Panc1 (cell line): ENCODE data around the gene MAG. TPM values are rescaled to one million over a fixed set of nuclear protein-coding genes. Genes with fewer than 3 reads are reported as not detected.

Source experiments
- ATAC-seq: fragments of 200-7000 bp; cut with Tn5 transposase; 2 replicates; pipeline ENCODE4 v1.9.1; 2020; ENCODE audit warnings: mild to moderate bottlenecking, moderate library complexity
- BruUV-seq: library from RNA; stranded (reverse); fragments of 400-500 nt; replicated peaks from 2 replicates; lab custom pipeline; 2021; lab: Mats Ljungman, UMichigan
- CTCF ChIA-PET: fragments of 300-600 bp; sonication (Branson Sonifier 250); formaldehyde crosslinking; loops from one replicate; lab custom pipeline; 2022; ENCODE audit warnings: antibody characterized with exemption; lab: Charles Lee
- POLR2A ChIA-PET: fragments of 300-600 bp; sonication (Branson Sonifier 250); formaldehyde crosslinking; loops from one replicate; lab custom pipeline; 2022; ENCODE audit warnings: antibody characterized with exemption; lab: Charles Lee
- DNase-seq: peaks from one replicate; pipeline ENCODE4 v3.0.0-alpha.2; 2010; ENCODE audit warnings: low read depth, low spot score
- H3K27ac ChIP-seq: 2 replicates; pipeline ENCODE4 v1.5.1; 2011; ENCODE audit warnings: mild to moderate bottlenecking, low read length, inconsistent platforms
- H3K27me3 ChIP-seq: fragments of 200-500 bp; sonication (Bioruptor generic); 2 replicates; pipeline ENCODE4 v1.6.0; 2014; ENCODE audit warnings: low read length, inconsistent platforms; ENCODE audit not compliant: control insufficient read depth, insufficient read depth
- H3K36me3 ChIP-seq: fragments of 200-500 bp; sonication (Bioruptor generic); 2 replicates; pipeline ENCODE4 v1.5.1; 2014; ENCODE audit warnings: inconsistent platforms, mild to moderate bottlenecking, low read length, moderate library complexity; ENCODE audit not compliant: control insufficient read depth, insufficient read depth
- H3K4me1 ChIP-seq: 2 replicates; pipeline ENCODE4 v1.5.1; 2011; ENCODE audit warnings: inconsistent platforms, mild to moderate bottlenecking, low read length, moderate library complexity; ENCODE audit not compliant: control insufficient read depth, insufficient read depth
- H3K4me3 ChIP-seq, 2 experiments: 2 replicates each; pipeline ENCODE4 v1.5.1; 2011 to 2012; ENCODE audit warnings: low read depth in 2 of 2, low read length in 2 of 2, mild to moderate bottlenecking in 2 of 2, inconsistent platforms in 1 of 2, moderate library complexity in 1 of 2
- H3K9me3 ChIP-seq: fragments of 200-500 bp; sonication (Bioruptor generic); 2 replicates; pipeline ENCODE4 v1.5.1; 2014; ENCODE audit warnings: low read depth, mild to moderate bottlenecking, inconsistent platforms, low read length, moderate library complexity; ENCODE audit not compliant: control insufficient read depth, insufficient read depth
- POLR2AphosphoS5 ChIP-seq: IDR thresholded peaks from 2 replicates; pipeline ENCODE4 v1.6.1; 2012; ENCODE audit warnings: mild to moderate bottlenecking, low read depth, low read length, moderate library complexity
- REST ChIP-seq, 2 experiments: IDR thresholded peaks; 2 replicates each; pipeline ENCODE4 v1.6.1; 2011 to 2012; ENCODE audit warnings: low read depth in 2 of 2, control low read depth in 1 of 2, low read length in 1 of 2, mild to moderate bottlenecking in 1 of 2, moderate library complexity in 1 of 2; ENCODE audit not compliant: insufficient read depth in 1 of 2
- SIN3A ChIP-seq: IDR thresholded peaks from 2 replicates; pipeline ENCODE4 v1.6.1; 2012; ENCODE audit warnings: low read depth, mild to moderate bottlenecking, low read length, moderate library complexity, borderline replicate concordance; ENCODE audit not compliant: insufficient read depth
- TCF7L2 ChIP-seq: IDR thresholded peaks from 2 replicates; pipeline ENCODE4 v1.6.1; 2011; ENCODE audit warnings: mild to moderate bottlenecking, low read depth, low read length, inconsistent platforms
- in situ Hi-C: cut with HindIII; loops from 2 replicates; pipeline ENCODE4 v1.10.0; 2016; ENCODE audit warnings: low sequenced_read_pairs, low pct_unique_long_range_greater_than_20kb
- intact Hi-C: fragments of 100-400 bp; cut with micrococcal nuclease; formaldehyde crosslinking; loops from one replicate; pipeline ENCODE4 v1.10.0; 2022; ENCODE audit not compliant: unreplicated experiment
- total RNA-seq: library from RNA; stranded (reverse); gene quantifications from one replicate; pipeline ENCODE4 v1.2.1, GENCODE V29; 2021; ENCODE audit not compliant: unreplicated experiment
- TF ChIP-seq, protein P1 (sequence below): fragments of 450-650 bp; IDR thresholded peaks from 2 replicates; pipeline ENCODE4 v1.5.1; 2017; ENCODE audit warnings: mild to moderate bottlenecking

MAG gene
- total RNA-seq, 1 experiment from 2014 or later, result not detected

DNA sequence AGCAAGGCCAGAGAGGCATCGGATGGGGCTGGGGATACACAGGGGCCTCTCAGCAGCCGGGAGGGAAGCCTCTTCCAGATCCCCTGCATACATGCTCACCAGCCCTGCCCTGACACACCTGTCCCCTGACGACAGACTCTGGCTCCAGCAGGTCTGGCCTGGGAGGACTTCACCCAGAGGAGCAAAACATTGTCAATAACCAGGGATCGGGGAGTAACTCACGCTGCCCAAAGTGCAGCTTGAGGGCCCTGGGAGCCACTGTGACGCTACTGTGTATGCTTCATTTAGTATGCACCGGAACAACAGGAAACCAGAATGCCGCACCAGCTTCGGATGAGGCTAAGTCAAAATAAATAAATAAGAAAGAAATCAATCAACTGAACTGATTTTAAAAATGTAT, 24.6 kb downstream of the MAG start:
- ATAC-seq (no peak), DNase-seq (no peak)
- intact Hi-C loops, result no loop called here
- Histone ChIP-seq H3K9me3 (no peaks in the 10 kb centered on the region), H3K4me3 (no peak overlapping the region), H3K27ac (no peak overlapping the region), H3K27me3 (no peaks in the 10 kb centered on the region), H3K36me3 (no peaks in the 10 kb centered on the region), H3K4me1 (no peaks in the 10 kb centered on the region; the same call in 1 of the 2 replicates)
- POLR2A ChIA-PET, result no interaction called here
- CTCF ChIA-PET, result no interaction called here
- TF ChIP-seq SIN3A (no peak), TCF7L2 (no peak), POLR2AphosphoS5 (no peak), REST (IDR thresholded peaks at IDR 0.05; ENCODE audit: insufficient read depth in 1 of 2, low read depth in 2 of 2, low read length in 1 of 2) (no peak)
- TF ChIP-seq, protein P1, sequence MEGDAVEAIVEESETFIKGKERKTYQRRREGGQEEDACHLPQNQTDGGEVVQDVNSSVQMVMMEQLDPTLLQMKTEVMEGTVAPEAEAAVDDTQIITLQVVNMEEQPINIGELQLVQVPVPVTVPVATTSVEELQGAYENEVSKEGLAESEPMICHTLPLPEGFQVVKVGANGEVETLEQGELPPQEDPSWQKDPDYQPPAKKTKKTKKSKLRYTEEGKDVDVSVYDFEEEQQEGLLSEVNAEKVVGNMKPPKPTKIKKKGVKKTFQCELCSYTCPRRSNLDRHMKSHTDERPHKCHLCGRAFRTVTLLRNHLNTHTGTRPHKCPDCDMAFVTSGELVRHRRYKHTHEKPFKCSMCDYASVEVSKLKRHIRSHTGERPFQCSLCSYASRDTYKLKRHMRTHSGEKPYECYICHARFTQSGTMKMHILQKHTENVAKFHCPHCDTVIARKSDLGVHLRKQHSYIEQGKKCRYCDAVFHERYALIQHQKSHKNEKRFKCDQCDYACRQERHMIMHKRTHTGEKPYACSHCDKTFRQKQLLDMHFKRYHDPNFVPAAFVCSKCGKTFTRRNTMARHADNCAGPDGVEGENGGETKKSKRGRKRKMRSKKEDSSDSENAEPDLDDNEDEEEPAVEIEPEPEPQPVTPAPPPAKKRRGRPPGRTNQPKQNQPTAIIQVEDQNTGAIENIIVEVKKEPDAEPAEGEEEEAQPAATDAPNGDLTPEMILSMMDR, result no peak
- in situ Hi-C loops, result no loop called here
- BruUV-seq, result no TSS peak

DNA sequence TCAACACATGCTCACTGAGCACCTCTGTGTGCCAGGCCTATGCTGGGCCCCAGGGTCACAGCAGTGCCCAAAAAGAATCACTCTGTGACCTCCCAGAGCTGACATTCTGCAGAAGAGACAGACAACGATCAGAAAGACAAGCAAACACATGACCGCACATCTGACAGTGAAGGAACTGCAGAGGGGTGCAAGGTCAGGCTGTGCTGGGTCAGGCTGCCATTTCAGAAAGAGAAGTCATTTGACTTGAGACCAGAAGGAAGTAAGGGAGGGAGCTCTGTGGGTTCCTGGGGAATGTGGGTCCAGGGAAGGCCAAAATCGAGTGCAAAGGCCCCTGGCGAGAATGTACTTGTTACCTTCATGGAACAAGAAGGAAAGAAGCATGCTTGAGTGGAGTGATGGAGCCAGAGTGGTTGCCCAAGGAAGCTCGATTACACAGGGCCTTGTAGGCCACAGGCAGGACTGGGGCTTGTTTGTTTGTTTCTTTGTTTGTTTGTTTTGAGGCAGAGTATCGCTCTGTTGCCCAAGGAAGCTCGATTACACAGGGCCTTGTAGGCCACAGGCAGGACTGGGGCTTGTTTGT, 25.6 kb downstream of the MAG start:
- DNase-seq (no peak), ATAC-seq (peak; percentile 29; the same call in 1 of the 2 replicates)
- no peak overlapping the region for H3K27ac ChIP-seq
- CTCF ChIA-PET, result no interaction called here
- TF ChIP-seq REST (IDR thresholded peaks at IDR 0.05; ENCODE audit: insufficient read depth in 1 of 2, low read depth in 2 of 2, low read length in 1 of 2) (no peak), POLR2AphosphoS5 (no peak), SIN3A (no peak), TCF7L2 (no peak)
- TF ChIP-seq, protein P1, result no peak
- H3K4me3 ChIP-seq, result no peak overlapping the region
- intact Hi-C loops (no loop called here), in situ Hi-C loops (no loop called here)
- POLR2A ChIA-PET, result no interaction called here
- no peaks in the 10 kb centered on the region for H3K9me3 ChIP-seq
- H3K4me1 ChIP-seq, result no peaks in the 10 kb centered on the region; the same call in 1 of the 2 replicates
- no TSS peak for BruUV-seq
- H3K27me3 ChIP-seq, result no peaks in the 10 kb centered on the region
- H3K36me3 ChIP-seq, result no peaks in the 10 kb centered on the region
